HepG2 (cell line): ENCODE results near the gene TP53TG5. TPM values are rescaled to one million over a fixed set of nuclear protein-coding genes. Genes with fewer than 3 reads are reported as not detected.

Experiments used
- FOXK2 ChIP-seq: fragments of 450-650 bp; IDR thresholded peaks from 2 replicates; pipeline ENCODE4 v1.6.1; 2016
- FOXP1 ChIP-seq, 2 experiments: fragments of 450-650 bp in 1 of 2; IDR thresholded peaks; 2 replicates each; pipeline ENCODE4 v1.6.1; 2017 to 2018; ENCODE audit warnings: antibody characterized with exemption in 1 of 2
- HIVEP1 ChIP-seq: sonication (generic); formaldehyde crosslinking; IDR thresholded peaks from 2 replicates; pipeline ENCODE4 v1.4.0; 2020; ENCODE audit warnings: mild to moderate bottlenecking, missing genetic modification reagents
- HMG20A ChIP-seq: IDR thresholded peaks from 2 replicates; pipeline ENCODE4 v1.6.1; 2016; ENCODE audit warnings: borderline replicate concordance
- PCBP1 ChIP-seq: fragments of 200-400 bp; formaldehyde crosslinking; IDR thresholded peaks from 2 replicates; pipeline ENCODE4 v1.6.1; 2017; ENCODE audit warnings: mild to moderate bottlenecking, low read depth, low read length, borderline replicate concordance
- RNF2 ChIP-seq: fragments of 450-650 bp; conservative IDR thresholded peaks from 2 replicates; pipeline ENCODE4 v1.6.1; 2016; ENCODE audit warnings: low read depth
- SRY ChIP-seq: sonication (generic); formaldehyde crosslinking; IDR thresholded peaks from 2 replicates; pipeline ENCODE4 v1.8.0; 2022; ENCODE audit warnings: mild to moderate bottlenecking, missing genetic modification reagents
- ZNF251 ChIP-seq: sonication (generic); formaldehyde crosslinking; IDR thresholded peaks from 2 replicates; pipeline ENCODE4 v1.9.0; 2021; ENCODE audit warnings: mild to moderate bottlenecking, missing genetic modification reagents
- ZNF674 ChIP-seq: sonication (generic); formaldehyde crosslinking; IDR thresholded peaks from 2 replicates; pipeline ENCODE4 v1.5.0; 2020; ENCODE audit warnings: low read depth, mild to moderate bottlenecking, missing genetic modification reagents
- ZNF709 ChIP-seq: sonication (generic); formaldehyde crosslinking; IDR thresholded peaks from 2 replicates; pipeline ENCODE4 v1.5.0; 2020; ENCODE audit warnings: mild to moderate bottlenecking, missing genetic modification reagents
- ZNF737 ChIP-seq: sonication (generic); formaldehyde crosslinking; IDR thresholded peaks from 2 replicates; pipeline ENCODE4 v1.5.0; 2020; ENCODE audit warnings: missing genetic modification reagents, mild to moderate bottlenecking, borderline replicate concordance
- polyA plus RNA-seq, 8 experiments: library from polyadenylated mRNA; depleted of rRNA in 3 of 8; stranded (reverse) in 7 of 8; unstranded in 1 of 8; fragments of >200 nt; fragmentation: Illumina TruSeq in 4 of 8; extraction: Trizol in 4 of 8; gene quantifications; 2 replicates each; pipeline versions ENCODE4 v1.2.1 to v1.2.3, GENCODE V29; 2011 to 2016; ENCODE audit warnings: low read depth in 4 of 8, missing spikeins in 1 of 8, mixed read lengths in 1 of 8; ENCODE audit not compliant: insufficient read depth in 1 of 8
- total RNA-seq, 5 experiments: library from RNA; depleted of rRNA; stranded (reverse); fragments of >200 nt; fragmentation: Illumina TruSeq; extraction: Trizol; gene quantifications; 2 replicates each; pipeline ENCODE4 v1.2.3, GENCODE V29; 2016; ENCODE audit warnings: low read depth in 1 of 5
- TF ChIP-seq, protein P1 (sequence below): conservative IDR thresholded peaks from 2 replicates; pipeline ENCODE4 v1.6.1; 2018; ENCODE audit warnings: missing genetic modification reagents
- TF ChIP-seq, protein P2 (sequence below): sonication (generic); formaldehyde crosslinking; IDR thresholded peaks from 2 replicates; pipeline ENCODE4 v1.4.0; 2020; ENCODE audit warnings: mild to moderate bottlenecking, missing genetic modification reagents
- TF ChIP-seq, protein P3 (sequence below): sonication (generic); formaldehyde crosslinking; IDR thresholded peaks from 2 replicates; pipeline ENCODE4 v1.8.1; 2023; ENCODE audit warnings: mild to moderate bottlenecking, inconsistent platforms, moderate library complexity, missing genetic modification reagents, borderline replicate concordance
- TF ChIP-seq, protein P4 (sequence below): IDR thresholded peaks from 2 replicates; pipeline ENCODE4 v1.6.1; 2018; ENCODE audit warnings: missing genetic modification reagents
- TF ChIP-seq, protein P5 (sequence below): sonication (generic); formaldehyde crosslinking; IDR thresholded peaks from 2 replicates; pipeline ENCODE4 v1.4.0; 2020; ENCODE audit warnings: mild to moderate bottlenecking, missing genetic modification reagents
- TF ChIP-seq, protein P6 (sequence below): IDR thresholded peaks from 2 replicates; pipeline ENCODE4 v1.6.1; 2016; ENCODE audit warnings: missing compliant biosample characterization, missing genetic modification reagents, borderline replicate concordance

Gene TP53TG5
- total and polyA plus RNA-seq, 2 of the 13 experiments (the other 11 are each of a cell fraction or from before 2014, with no cell fraction given): 0.11 TPM; not detected in 1

DNA sequence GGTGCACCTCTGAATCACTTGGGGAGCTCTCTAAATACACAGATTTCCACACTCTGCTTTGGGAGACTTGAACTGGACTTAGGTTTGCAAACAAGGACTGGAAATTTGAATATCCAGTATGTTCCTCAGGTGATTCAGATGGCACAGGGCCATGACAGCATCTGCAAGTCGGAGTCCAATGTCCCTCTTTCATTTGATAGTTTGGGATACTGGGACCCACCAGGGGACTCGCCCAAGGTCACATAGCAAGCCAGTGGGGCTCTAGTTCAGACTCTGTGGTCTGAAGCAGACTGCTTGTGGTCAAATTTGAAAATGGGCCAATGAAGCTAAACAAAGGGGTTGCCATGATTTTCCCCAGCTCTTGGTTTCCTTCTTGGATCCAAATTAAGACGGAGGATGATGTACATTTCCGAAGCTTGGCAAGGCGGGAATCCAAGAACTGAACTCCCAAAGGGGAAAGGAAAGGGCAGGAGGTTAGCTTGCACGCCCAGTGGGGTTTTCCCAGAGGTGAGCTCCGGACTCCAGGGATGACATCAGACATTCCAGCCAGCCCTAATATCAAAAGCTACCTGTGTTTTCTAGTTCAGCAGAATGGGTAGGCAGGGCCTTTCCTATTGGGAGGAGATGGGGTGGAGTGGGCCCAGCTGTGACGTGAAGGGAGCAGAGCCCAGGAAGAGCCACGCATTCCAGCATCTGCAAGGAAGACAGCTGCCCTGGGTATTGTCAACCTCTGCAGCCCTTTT lies 18.5 kb downstream of the TP53TG5 start (continued):
- TF ChIP-seq, protein P1, sequence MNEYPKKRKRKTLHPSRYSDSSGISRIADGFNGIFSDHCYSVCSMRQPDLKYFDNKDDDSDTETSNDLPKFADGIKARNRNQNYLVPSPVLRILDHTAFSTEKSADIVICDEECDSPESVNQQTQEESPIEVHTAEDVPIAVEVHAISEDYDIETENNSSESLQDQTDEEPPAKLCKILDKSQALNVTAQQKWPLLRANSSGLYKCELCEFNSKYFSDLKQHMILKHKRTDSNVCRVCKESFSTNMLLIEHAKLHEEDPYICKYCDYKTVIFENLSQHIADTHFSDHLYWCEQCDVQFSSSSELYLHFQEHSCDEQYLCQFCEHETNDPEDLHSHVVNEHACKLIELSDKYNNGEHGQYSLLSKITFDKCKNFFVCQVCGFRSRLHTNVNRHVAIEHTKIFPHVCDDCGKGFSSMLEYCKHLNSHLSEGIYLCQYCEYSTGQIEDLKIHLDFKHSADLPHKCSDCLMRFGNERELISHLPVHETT (CRISPR knock-in tag): no peak
- no peak for TF ChIP-seq ZNF737 (CRISPR knock-in tag)
- peak; percentile 48; the same call in 1 of the 2 replicates for TF ChIP-seq HMG20A (CRISPR knock-in tag)
- TF ChIP-seq HIVEP1 (CRISPR knock-in tag): peak; percentile 94
- TF ChIP-seq SRY (CRISPR knock-in tag): no peak
- TF ChIP-seq ZNF709 (CRISPR knock-in tag): no peak
- TF ChIP-seq PCBP1: no peak
- TF ChIP-seq, protein P2, sequence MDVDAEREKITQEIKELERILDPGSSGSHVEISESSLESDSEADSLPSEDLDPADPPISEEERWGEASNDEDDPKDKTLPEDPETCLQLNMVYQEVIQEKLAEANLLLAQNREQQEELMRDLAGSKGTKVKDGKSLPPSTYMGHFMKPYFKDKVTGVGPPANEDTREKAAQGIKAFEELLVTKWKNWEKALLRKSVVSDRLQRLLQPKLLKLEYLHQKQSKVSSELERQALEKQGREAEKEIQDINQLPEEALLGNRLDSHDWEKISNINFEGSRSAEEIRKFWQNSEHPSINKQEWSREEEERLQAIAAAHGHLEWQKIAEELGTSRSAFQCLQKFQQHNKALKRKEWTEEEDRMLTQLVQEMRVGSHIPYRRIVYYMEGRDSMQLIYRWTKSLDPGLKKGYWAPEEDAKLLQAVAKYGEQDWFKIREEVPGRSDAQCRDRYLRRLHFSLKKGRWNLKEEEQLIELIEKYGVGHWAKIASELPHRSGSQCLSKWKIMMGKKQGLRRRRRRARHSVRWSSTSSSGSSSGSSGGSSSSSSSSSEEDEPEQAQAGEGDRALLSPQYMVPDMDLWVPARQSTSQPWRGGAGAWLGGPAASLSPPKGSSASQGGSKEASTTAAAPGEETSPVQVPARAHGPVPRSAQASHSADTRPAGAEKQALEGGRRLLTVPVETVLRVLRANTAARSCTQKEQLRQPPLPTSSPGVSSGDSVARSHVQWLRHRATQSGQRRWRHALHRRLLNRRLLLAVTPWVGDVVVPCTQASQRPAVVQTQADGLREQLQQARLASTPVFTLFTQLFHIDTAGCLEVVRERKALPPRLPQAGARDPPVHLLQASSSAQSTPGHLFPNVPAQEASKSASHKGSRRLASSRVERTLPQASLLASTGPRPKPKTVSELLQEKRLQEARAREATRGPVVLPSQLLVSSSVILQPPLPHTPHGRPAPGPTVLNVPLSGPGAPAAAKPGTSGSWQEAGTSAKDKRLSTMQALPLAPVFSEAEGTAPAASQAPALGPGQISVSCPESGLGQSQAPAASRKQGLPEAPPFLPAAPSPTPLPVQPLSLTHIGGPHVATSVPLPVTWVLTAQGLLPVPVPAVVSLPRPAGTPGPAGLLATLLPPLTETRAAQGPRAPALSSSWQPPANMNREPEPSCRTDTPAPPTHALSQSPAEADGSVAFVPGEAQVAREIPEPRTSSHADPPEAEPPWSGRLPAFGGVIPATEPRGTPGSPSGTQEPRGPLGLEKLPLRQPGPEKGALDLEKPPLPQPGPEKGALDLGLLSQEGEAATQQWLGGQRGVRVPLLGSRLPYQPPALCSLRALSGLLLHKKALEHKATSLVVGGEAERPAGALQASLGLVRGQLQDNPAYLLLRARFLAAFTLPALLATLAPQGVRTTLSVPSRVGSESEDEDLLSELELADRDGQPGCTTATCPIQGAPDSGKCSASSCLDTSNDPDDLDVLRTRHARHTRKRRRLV (CRISPR knock-in tag): peak; percentile 41; the same call in 1 of the 2 replicates
- TF ChIP-seq FOXP1 (IDR thresholded peaks at IDR 0.05): no peak
- no peak for TF ChIP-seq FOXP1 (CRISPR knock-in tag; IDR thresholded peaks at IDR 0.05)
- TF ChIP-seq FOXK2: no peak
- TF ChIP-seq, protein P3, sequence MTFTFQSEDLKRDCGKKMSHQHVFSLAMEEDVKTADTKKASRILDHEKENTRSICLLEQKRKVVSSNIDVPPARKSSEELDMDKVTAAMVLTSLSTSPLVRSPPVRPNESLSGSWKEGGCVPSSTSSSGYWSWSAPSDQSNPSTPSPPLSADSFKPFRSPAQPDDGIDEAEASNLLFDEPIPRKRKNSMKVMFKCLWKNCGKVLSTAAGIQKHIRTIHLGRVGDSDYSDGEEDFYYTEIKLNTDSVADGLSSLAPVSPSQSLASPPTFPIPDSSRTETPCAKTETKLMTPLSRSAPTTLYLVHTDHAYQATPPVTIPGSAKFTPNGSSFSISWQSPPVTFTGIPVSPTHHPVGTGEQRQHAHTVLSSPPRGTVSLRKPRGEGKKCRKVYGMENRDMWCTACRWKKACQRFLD (CRISPR knock-in tag): no peak
- TF ChIP-seq, protein P4, sequence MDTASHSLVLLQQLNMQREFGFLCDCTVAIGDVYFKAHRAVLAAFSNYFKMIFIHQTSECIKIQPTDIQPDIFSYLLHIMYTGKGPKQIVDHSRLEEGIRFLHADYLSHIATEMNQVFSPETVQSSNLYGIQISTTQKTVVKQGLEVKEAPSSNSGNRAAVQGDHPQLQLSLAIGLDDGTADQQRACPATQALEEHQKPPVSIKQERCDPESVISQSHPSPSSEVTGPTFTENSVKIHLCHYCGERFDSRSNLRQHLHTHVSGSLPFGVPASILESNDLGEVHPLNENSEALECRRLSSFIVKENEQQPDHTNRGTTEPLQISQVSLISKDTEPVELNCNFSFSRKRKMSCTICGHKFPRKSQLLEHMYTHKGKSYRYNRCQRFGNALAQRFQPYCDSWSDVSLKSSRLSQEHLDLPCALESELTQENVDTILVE (CRISPR knock-in tag): no peak
- TF ChIP-seq, protein P5, sequence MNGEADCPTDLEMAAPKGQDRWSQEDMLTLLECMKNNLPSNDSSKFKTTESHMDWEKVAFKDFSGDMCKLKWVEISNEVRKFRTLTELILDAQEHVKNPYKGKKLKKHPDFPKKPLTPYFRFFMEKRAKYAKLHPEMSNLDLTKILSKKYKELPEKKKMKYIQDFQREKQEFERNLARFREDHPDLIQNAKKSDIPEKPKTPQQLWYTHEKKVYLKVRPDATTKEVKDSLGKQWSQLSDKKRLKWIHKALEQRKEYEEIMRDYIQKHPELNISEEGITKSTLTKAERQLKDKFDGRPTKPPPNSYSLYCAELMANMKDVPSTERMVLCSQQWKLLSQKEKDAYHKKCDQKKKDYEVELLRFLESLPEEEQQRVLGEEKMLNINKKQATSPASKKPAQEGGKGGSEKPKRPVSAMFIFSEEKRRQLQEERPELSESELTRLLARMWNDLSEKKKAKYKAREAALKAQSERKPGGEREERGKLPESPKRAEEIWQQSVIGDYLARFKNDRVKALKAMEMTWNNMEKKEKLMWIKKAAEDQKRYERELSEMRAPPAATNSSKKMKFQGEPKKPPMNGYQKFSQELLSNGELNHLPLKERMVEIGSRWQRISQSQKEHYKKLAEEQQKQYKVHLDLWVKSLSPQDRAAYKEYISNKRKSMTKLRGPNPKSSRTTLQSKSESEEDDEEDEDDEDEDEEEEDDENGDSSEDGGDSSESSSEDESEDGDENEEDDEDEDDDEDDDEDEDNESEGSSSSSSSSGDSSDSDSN (CRISPR knock-in tag): no peak
- no peak for TF ChIP-seq ZNF251 (CRISPR knock-in tag)
- TF ChIP-seq RNF2: 0 out of 2 replicates have a peak, but pooled peaks have one; percentile 25
- TF ChIP-seq ZNF674: no peak
- TF ChIP-seq, protein P6, sequence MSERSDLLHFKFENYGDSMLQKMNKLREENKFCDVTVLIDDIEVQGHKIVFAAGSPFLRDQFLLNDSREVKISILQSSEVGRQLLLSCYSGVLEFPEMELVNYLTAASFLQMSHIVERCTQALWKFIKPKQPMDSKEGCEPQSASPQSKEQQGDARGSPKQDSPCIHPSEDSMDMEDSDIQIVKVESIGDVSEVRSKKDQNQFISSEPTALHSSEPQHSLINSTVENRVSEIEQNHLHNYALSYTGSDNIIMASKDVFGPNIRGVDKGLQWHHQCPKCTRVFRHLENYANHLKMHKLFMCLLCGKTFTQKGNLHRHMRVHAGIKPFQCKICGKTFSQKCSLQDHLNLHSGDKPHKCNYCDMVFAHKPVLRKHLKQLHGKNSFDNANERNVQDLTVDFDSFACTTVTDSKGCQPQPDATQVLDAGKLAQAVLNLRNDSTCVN: no peak
